Measurements from ENCODE around the gene APOE.
"Not testable (repeated sequence)": the region's sequence is repeated elsewhere in the genome, so short reads cannot be mapped to it uniquely, and the experiment has no call there.

The APOE gene

GRCh38 chr19:44886141-44886540 lies 19.5 kb upstream of the APOE start:
- no peak for DNase-seq

GRCh38 chr19:44887648-44888047 lies 17.9 kb upstream of the APOE start:
- no peak for DNase-seq

DNA sequence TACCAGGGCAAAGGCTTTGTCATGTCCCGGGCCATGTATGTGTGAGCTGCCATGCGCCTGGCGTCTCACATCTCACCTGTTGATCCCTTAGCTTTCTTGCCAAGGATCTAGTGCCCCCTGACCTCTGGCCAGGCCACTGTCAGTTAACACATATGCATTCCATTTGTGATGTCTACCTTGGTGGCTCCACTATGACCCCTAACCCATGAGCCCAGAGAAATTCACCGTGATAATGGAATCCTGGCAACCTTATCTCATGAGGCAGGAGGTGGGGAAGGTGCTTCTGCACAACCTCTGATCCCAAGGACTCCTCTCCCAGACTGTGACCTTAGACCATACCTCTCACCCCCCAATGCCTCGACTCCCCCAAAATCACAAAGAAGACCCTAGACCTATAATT lies 17.3 kb upstream of the APOE start:
- DNase-seq: not testable (repeated sequence)

DNA sequence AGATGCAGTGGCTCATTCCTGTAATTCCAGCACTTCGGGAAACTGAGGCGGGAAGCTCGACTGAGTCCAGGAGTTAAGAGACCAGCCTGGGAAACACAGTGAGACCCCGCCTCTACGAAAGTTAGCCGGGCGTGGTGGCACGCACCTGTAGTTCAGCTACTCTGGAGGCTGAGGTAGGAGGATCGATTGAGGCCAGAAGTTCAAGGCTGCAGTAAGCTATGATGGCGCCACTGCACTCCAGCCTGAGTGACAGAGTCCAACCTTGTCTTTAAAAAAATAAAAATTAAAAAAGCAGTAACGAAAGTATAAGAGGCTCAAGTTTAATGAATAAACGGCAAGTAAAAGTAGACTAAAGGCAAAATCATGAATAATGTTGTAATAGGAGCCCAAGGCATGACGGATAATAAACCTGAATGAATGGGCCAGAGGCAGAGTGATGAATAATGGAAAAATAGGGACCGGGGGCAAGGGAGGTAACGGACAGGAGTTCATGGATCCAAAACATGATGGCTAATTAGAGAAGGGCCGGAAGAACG lies 15.7 kb upstream of the APOE start:
- no peak for DNase-seq

GRCh38 chr19:44890366-44891015 lies 15.1 kb upstream of the APOE start:
- peak; percentile 100 for DNase-seq

GRCh38 chr19:44891016-44891882 lies 14.3 kb upstream of the APOE start, which contains the start of gene TOMM40:
Gene TOMM40, plus strand, starts transcription at chr19:44891254. Its CDS starts 162 bp downstream, at chr19:44891416.
- DNase-seq: no peak

GRCh38 chr19:44892932-44893331 lies 12.7 kb upstream of the APOE start:
- no peak for DNase-seq

DNA sequence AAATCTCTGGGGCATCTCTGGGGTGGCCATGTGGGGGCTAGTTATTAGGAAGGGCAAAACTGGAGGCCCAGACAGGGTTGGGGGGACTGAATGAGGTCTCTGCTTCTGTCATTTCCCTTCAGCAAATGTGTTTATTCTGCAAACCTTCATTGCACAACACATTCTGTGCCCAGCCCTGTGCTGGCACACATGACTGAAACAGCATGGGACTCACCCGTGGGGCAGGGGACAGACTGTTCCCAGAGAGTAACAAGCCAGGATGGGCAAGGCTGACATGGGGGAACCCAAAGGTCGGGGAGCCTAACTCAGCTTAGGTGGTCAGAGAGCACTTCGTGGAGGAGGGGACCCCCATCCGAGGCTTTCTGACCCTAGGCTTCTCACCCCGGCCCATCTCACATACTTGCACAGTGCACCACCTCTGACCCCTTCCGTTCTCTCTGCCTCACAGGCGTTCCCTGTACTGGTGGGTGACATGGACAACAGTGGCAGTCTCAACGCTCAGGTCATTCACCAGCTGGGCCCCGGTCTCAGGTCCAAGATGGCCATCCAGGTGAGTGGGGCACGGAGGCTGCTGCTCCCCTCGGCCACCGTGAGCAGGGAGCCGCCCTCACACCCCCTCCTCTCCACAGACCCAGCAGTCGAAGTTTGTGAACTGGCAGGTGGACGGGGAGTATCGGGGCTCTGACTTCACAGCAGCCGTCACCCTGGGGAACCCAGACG lies 12.1 kb upstream of the APOE start:
- no peak for DNase-seq

DNA sequence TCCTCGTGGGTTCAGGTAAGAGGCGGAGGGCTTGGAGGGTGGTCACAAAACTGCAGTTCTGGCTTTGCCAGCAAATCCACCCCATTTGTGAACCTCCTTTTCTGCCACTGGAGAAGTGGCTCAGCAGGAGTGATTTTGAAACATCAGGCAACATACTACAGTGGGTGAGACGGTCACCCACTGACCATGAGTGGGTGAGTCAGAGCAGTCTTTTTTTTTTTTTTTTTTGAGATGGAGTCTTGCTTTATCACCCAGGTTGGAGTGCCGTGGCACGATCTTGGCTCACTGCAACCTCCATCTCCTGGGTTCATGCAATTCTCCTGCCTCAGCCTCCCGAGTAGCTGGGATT lies 11.6 kb upstream of the APOE start:
- no peak for DNase-seq

- DNase-seq: no peak
Observed at GRCh38 chr19:44894946-44895345, 10.7 kb upstream of the APOE start.

DNA sequence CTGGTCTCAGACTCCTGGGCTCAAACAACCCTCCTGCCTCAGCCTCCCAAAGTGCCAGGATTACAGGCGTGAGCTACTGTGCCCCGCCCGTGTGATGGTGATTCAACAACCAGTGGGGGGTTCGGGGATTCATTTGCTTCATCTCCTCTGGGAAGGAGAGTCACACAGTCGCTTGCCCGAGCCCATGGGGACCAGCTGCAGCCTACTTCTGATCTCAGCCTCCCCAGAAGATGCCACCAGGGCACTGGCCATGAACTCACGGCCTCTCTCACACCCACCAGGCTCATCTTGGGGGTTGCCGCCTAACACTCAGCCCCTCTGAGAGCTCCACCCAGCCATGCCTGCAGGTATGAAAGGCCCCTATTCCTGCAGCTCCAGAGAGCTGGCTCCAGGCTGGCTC lies 7.8 kb upstream of the APOE start:
- no peak for DNase-seq

- DNase-seq: no peak
Observed at GRCh38 chr19:44900328-44901244, 5.0 kb upstream of the APOE start.

DNA sequence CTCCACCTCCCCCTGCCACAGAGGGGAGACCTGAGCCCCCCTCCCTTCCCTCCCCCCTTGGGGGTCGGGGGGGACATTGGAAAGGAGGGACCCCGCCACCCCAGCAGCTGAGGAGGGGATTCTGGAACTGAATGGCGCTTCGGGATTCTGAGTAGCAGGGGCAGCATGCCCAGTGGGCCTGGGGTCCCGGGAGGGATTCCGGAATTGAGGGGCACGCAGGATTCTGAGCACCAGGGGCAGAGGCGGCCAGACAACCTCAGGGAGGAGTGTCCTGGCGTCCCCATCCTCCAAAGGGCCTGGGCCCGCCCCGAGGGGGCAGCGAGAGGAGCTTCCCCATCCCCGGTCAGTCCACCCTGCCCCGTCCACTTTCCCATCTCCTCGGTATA lies 2.4 kb upstream of the APOE start:
- DNase-seq: no peak

GRCh38 chr19:44903602-44904425 lies 1.8 kb upstream of the APOE start:
- peak; percentile 77 for DNase-seq

DNA sequence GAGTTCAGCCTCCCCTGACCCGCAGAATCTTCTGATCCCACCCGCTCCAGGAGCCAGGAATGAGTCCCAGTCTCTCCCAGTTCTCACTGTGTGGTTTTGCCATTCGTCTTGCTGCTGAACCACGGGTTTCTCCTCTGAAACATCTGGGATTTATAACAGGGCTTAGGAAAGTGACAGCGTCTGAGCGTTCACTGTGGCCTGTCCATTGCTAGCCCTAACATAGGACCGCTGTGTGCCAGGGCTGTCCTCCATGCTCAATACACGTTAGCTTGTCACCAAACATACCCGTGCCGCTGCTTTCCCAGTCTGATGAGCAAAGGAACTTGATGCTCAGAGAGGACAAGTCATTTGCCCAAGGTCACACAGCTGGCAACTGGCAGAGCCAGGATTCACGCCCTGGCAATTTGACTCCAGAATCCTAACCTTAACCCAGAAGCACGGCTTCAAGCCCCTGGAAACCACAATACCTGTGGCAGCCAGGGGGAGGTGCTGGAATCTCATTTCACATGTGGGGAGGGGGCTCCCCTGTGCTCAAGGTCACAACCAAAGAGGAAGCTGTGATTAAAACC lies 1.1 kb upstream of the APOE start:
- DNase-seq: no peak

GRCh38 chr19:44907613-44908012 lies 2.0 kb downstream of the APOE start:
- no peak for DNase-seq

GRCh38 chr19:44908074-44908835 lies 2.7 kb downstream of the APOE start:
- DNase-seq: no peak

GRCh38 chr19:44908836-44909261 lies 3.3 kb downstream of the APOE start:
- no peak for DNase-seq

DNA sequence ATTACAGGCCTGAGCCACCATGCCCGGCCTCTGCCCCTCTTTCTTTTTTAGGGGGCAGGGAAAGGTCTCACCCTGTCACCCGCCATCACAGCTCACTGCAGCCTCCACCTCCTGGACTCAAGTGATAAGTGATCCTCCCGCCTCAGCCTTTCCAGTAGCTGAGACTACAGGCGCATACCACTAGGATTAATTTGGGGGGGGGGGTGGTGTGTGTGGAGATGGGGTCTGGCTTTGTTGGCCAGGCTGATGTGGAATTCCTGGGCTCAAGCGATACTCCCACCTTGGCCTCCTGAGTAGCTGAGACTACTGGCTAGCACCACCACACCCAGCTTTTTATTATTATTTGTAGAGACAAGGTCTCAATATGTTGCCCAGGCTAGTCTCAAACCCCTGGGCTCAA lies 4.2 kb downstream of the APOE start:
- DNase-seq: no peak

- not testable (repeated sequence) for DNase-seq
Observed at GRCh38 chr19:44911896-44912295, 6.3 kb downstream of the APOE start.
